HG03025 (cell line): Measurements from ENCODE around the gene BCL3.
"Not testable (repeated sequence)": the region's sequence is repeated elsewhere in the genome, so short reads cannot be mapped to it uniquely, and the experiment has no call there.

ENCODE experiments used
- ATAC-seq: cut with Tn5 transposase; IDR thresholded peaks from one replicate; pipeline ENCODE4 v1.9.1; 2021; ENCODE audit warnings: mild to moderate bottlenecking, moderate library complexity; ENCODE audit not compliant: unreplicated experiment, low FRiP score

Gene BCL3

GRCh38 chr19:44720945-44721344, 27.6 kb upstream of the BCL3 start:
- no peak for ATAC-seq

GRCh38 chr19:44721369-44721768, 27.1 kb upstream of the BCL3 start:
- ATAC-seq: not testable (repeated sequence)

GRCh38 chr19:44722131-44723121, 26.1 kb upstream of the BCL3 start:
- ATAC-seq: no peak

- no peak for ATAC-seq
Measured at GRCh38 chr19:44723299-44723951, 25.1 kb upstream of the BCL3 start.

GRCh38 chr19:44723952-44724319, 24.6 kb upstream of the BCL3 start:
- no peak for ATAC-seq

- no peak for ATAC-seq
Measured at GRCh38 chr19:44725251-44725650, 23.3 kb upstream of the BCL3 start.

GRCh38 chr19:44725684-44726083, 22.8 kb upstream of the BCL3 start:
- no peak for ATAC-seq

- no peak for ATAC-seq
Measured at GRCh38 chr19:44726465-44726864, 22.0 kb upstream of the BCL3 start.

- ATAC-seq: no peak
Measured at GRCh38 chr19:44728178-44728577, 20.3 kb upstream of the BCL3 start.

GRCh38 chr19:44729516-44730033, 18.9 kb upstream of the BCL3 start:
- ATAC-seq: no peak

- no peak for ATAC-seq
Measured at GRCh38 chr19:44731081-44731480, 17.4 kb upstream of the BCL3 start.

GRCh38 chr19:44731622-44732021, 16.9 kb upstream of the BCL3 start:
- ATAC-seq: no peak

GRCh38 chr19:44732235-44733014, 16.1 kb upstream of the BCL3 start:
- no peak for ATAC-seq

- ATAC-seq: no peak
Measured at GRCh38 chr19:44734357-44734756, 14.2 kb upstream of the BCL3 start.

- ATAC-seq: no peak
Measured at GRCh38 chr19:44735011-44735410, 13.5 kb upstream of the BCL3 start.

GRCh38 chr19:44737238-44738071, 11.1 kb upstream of the BCL3 start:
- no peak for ATAC-seq

- no peak for ATAC-seq
Measured at GRCh38 chr19:44738136-44738535, 10.4 kb upstream of the BCL3 start.

- ATAC-seq: no peak
Measured at GRCh38 chr19:44738603-44739558, 9.6 kb upstream of the BCL3 start.

GRCh38 chr19:44740351-44740824, 8.1 kb upstream of the BCL3 start:
- ATAC-seq: no peak
